Astrocyte (in vitro differentiated cells and primary cell): ENCODE results near the gene PDE9A.

Source experiments
- EZH2 ChIP-seq: IDR thresholded peaks from 2 replicates; pipeline ENCODE4 v1.6.1; 2012; ENCODE audit warnings: mild to moderate bottlenecking, low read length, inconsistent platforms; ENCODE audit not compliant: insufficient read depth
- TF ChIP-seq, protein P1 (sequence below): IDR thresholded peaks from 2 replicates; pipeline ENCODE4 v1.5.1; 2011; ENCODE audit warnings: low read depth, mild to moderate bottlenecking, inconsistent platforms, low read length, moderate library complexity; ENCODE audit not compliant: insufficient read depth

DNA sequence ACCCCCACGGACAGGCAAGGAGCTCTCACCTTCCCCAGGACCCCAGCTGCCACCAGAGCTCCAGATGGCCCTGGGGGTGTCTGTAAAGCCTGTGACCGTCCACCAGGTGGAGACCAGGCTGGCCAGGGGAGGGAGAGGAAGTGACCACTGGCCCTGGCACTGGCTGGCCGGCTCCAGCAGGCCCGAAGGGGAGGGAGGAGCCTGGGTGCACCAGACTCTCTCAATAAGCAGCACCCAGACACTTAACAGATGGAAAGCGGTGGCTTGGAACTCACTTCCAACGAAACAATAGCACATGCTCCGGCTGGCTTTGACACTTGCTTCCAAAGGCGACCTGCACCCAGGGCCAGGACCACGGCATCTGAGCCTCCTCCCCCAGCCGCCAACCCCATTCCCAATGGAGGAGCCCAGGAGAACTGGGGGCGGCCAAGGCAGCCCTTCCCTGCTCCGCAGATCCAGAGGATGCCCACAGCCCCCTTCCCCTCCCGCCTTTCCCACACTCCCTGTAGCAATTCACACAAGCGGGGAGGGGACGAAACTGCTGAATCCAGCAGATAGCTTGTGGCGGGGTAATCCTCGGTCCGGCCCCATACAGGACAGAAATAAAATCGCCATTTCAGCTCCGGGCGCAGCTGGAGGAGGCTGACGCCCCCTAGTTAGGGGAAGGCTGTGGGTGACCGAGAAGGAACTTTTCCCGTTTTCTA lies 742 bp upstream of the PDE9A start:
- TF ChIP-seq, protein P1, sequence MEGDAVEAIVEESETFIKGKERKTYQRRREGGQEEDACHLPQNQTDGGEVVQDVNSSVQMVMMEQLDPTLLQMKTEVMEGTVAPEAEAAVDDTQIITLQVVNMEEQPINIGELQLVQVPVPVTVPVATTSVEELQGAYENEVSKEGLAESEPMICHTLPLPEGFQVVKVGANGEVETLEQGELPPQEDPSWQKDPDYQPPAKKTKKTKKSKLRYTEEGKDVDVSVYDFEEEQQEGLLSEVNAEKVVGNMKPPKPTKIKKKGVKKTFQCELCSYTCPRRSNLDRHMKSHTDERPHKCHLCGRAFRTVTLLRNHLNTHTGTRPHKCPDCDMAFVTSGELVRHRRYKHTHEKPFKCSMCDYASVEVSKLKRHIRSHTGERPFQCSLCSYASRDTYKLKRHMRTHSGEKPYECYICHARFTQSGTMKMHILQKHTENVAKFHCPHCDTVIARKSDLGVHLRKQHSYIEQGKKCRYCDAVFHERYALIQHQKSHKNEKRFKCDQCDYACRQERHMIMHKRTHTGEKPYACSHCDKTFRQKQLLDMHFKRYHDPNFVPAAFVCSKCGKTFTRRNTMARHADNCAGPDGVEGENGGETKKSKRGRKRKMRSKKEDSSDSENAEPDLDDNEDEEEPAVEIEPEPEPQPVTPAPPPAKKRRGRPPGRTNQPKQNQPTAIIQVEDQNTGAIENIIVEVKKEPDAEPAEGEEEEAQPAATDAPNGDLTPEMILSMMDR: peak; percentile 7
- TF ChIP-seq EZH2: peak; percentile 83
